ENCODE data around the gene CACUL1. TPM values are rescaled to one million over a fixed set of nuclear protein-coding genes. Genes with fewer than 3 reads are reported as not detected.
A peak's percentile ranks its signal among the peaks of the same experiment; 100 is the strongest.

The CACUL1 gene
- total RNA-seq, 1 donor from 2014 or later: 27.6 TPM

GRCh38 chr10:118710487-118710886 is 44.3 kb downstream of the CACUL1 start:
- Mint-ChIP-seq H3K9me3 (no peaks in the 10 kb centered on the region), H3K27me3 (no peaks in the 10 kb centered on the region), H3K4me1 (peaks cover 8% of the 10 kb centered on the region), H3K36me3 (ENCODE audit: low read depth) (peaks cover 15% of the 10 kb centered on the region), H3K27ac (no peak overlapping the region), H3K4me3 (no peak overlapping the region)
- intact Hi-C loops (cut with micrococcal nuclease): no loop called here
- DNase-seq: no peak

DNA sequence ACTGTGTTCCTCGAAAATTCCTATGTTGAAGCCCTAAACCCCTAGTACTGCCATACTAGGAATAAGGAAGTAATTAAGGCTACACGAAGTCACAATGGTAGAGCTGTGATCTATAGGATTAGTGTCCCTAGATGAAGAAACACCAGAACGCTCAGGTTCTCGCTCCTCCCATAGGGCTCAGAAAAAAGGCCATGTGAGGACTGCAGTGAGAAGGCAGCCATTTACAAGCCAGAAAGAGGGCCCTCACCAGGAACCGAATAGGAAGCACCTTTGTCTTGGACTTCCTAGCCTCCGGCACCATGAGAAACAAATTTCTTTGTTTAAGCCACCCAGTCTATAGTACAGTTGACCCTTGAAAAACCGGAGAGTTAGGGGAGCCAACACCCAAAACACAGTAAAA is 46.2 kb downstream of the CACUL1 start:
- H3K9me3 Mint-ChIP-seq: no peaks in the 10 kb centered on the region
- no peaks in the 10 kb centered on the region for H3K4me1 Mint-ChIP-seq
- H3K4me3 Mint-ChIP-seq: no peak overlapping the region
- peaks cover 15% of the 10 kb centered on the region for H3K36me3 Mint-ChIP-seq (ENCODE audit: low read depth)
- intact Hi-C loops (cut with micrococcal nuclease): no loop called here
- DNase-seq: no peak
- H3K27me3 Mint-ChIP-seq: no peaks in the 10 kb centered on the region
- no peak overlapping the region for H3K27ac Mint-ChIP-seq

GRCh38 chr10:118704711-118705110 is 50.1 kb downstream of the CACUL1 start:
- Mint-ChIP-seq H3K27me3 (no peaks in the 10 kb centered on the region), H3K36me3 (ENCODE audit: low read depth) (peaks cover 39% of the 10 kb centered on the region), H3K4me1 (peaks cover 15% of the 10 kb centered on the region), H3K27ac (no peak overlapping the region), H3K9me3 (no peaks in the 10 kb centered on the region), H3K4me3 (no peak overlapping the region)
- intact Hi-C loops (cut with micrococcal nuclease): no loop called here
- no peak for DNase-seq

DNA sequence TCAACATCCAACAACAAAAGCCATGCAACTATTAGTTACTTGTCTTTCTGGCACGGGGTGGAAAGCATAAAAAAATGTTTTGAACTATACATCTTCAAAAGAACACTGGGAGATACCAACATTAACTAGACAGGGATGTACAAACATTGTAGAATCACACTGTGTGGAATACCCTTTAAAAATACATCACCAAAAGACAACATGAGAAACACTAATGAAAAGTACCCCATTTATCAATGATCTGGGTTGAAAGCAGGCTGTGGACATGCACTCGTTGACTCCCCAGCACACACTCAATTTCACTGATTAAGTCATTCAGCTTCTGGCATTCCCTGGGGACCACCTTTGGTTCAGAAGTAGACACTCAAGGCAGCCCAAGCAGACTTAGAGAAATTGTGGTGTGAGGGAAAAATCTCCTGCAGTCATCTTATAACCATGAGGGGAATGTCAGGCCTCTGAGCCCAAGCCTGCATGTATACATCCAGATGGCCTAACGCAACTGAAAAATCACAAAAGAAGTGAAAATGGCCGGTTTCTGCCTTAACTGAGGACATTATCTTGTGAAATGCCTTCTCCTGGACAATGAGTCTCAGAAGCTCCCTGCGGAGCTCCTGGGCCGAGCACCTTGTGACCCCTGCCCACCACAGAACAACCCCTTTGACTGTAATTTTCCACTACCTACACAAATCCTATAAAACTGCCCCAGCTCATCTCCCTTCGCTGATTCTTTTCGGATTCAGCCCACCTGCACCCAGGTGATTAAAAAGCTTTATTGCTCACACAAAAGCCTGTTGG is 53.0 kb downstream of the CACUL1 start:
- Mint-ChIP-seq H3K4me1 (peaks cover 30% of the 10 kb centered on the region), H3K27ac (no peak overlapping the region), H3K36me3 (ENCODE audit: low read depth) (peaks cover 33% of the 10 kb centered on the region), H3K9me3 (no peaks in the 10 kb centered on the region), H3K4me3 (no peak overlapping the region), H3K27me3 (no peaks in the 10 kb centered on the region)
- intact Hi-C loops (cut with micrococcal nuclease): no loop called here
- no peak for DNase-seq

- peak overlapping the region; percentile 15 for H3K27ac Mint-ChIP-seq
- peaks cover 30% of the 10 kb centered on the region for H3K4me1 Mint-ChIP-seq
- H3K27me3 Mint-ChIP-seq: no peaks in the 10 kb centered on the region
- no peaks in the 10 kb centered on the region for H3K9me3 Mint-ChIP-seq
- H3K36me3 Mint-ChIP-seq (ENCODE audit: low read depth): peaks cover 28% of the 10 kb centered on the region
- intact Hi-C loops (cut with micrococcal nuclease): loop anchor here (1.0 to 2.0 kb wide), 2 partner anchors 57 to 480 kb away; partner anchors contain the start of gene PRDX3
- H3K4me3 Mint-ChIP-seq: peak overlapping the region; percentile 60
- peak; percentile 92 for DNase-seq
These were observed 56.3 kb downstream of the CACUL1 start for GRCh38 chr10:118698421-118698820.

DNA sequence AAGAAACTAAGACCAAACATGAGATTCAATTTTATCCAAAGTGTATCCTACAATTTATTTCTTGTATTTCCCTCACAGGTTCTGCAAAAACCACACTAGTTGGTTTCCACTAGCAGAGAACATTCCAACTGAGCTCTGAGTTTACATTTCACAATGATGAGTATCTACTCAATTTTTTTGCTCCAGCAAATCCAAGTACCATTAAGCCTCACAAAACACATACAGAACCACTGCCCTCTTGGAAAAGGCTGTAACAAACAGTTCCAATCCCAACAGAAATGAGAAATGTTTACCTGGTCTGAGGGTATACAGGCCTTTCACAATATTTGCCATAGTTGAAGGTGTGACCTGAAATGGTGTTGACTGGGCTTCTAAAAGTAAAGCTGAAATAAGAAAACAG is 59.9 kb downstream of the CACUL1 start:
- Mint-ChIP-seq H3K27ac (no peak overlapping the region), H3K36me3 (ENCODE audit: low read depth) (peaks cover 13% of the 10 kb centered on the region), H3K4me1 (peaks cover 16% of the 10 kb centered on the region), H3K4me3 (no peak overlapping the region), H3K9me3 (no peaks in the 10 kb centered on the region), H3K27me3 (no peaks in the 10 kb centered on the region)
- intact Hi-C loops (cut with micrococcal nuclease): no loop called here
- DNase-seq: no peak

GRCh38 chr10:118692872-118693271 is 61.9 kb downstream of the CACUL1 start:
- H3K27me3 Mint-ChIP-seq: no peaks in the 10 kb centered on the region
- intact Hi-C loops (cut with micrococcal nuclease): no loop called here
- peaks cover 20% of the 10 kb centered on the region for H3K36me3 Mint-ChIP-seq (ENCODE audit: low read depth)
- DNase-seq: peak; percentile 47
- no peaks in the 10 kb centered on the region for H3K9me3 Mint-ChIP-seq
- H3K4me3 Mint-ChIP-seq: no peak overlapping the region
- H3K4me1 Mint-ChIP-seq: peaks cover 1% of the 10 kb centered on the region
- H3K27ac Mint-ChIP-seq: no peak overlapping the region

GRCh38 chr10:118689070-118689858 is 65.5 kb downstream of the CACUL1 start:
- Mint-ChIP-seq H3K36me3 (ENCODE audit: low read depth) (peaks cover 31% of the 10 kb centered on the region), H3K27me3 (no peaks in the 10 kb centered on the region), H3K9me3 (no peaks in the 10 kb centered on the region), H3K27ac (no peak overlapping the region), H3K4me1 (no peaks in the 10 kb centered on the region), H3K4me3 (no peak overlapping the region)
- DNase-seq: peak; percentile 14
- intact Hi-C loops (cut with micrococcal nuclease): no loop called here

DNA sequence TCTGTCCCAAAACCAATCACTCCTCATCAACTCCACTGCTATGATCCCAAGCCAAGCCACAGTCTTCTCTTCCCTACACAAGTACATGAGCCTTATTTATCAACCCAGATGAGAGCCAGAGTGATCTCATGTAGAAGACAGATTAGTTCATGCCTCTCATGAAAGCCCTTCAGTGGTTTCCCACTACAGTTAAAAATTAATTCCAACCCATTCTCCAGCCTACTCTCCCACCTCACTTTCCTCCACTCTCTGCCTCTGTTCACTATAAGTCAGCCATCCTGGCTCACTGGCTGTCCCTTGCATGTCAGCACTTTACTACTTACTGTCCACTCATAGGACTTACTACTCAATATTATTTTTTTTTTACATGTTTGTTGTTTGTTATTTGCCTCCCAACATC is 67.3 kb downstream of the CACUL1 start:
- Mint-ChIP-seq H3K36me3 (ENCODE audit: low read depth) (peaks cover 29% of the 10 kb centered on the region), H3K4me1 (no peaks in the 10 kb centered on the region), H3K9me3 (no peaks in the 10 kb centered on the region), H3K27ac (no peak overlapping the region), H3K27me3 (no peaks in the 10 kb centered on the region), H3K4me3 (no peak overlapping the region)
- DNase-seq: no peak
- intact Hi-C loops (cut with micrococcal nuclease): no loop called here

DNA sequence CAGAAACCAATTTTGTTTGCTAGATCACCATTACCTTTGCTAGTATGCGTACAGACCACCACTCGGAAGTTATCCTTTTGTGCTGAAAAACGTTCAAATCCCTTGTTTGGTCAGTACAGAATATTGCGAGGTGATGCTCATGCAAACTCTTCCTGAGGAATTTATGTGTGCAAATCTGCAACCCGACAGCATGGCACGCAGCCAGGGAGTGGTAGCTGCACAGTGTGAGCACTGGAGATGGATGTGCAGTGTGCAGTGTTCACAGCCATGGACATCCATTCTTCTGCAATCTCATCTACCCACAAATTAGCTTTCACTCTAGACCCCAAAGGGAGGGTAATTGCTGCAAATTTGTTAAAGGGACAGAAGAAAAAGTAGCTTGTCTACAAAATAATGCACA is 72.2 kb downstream of the CACUL1 start:
- Mint-ChIP-seq H3K4me1 (peaks cover 4% of the 10 kb centered on the region), H3K27me3 (no peaks in the 10 kb centered on the region), H3K9me3 (no peaks in the 10 kb centered on the region), H3K27ac (no peak overlapping the region), H3K36me3 (ENCODE audit: low read depth) (peaks cover 25% of the 10 kb centered on the region), H3K4me3 (no peak overlapping the region)
- intact Hi-C loops (cut with micrococcal nuclease): no loop called here
- DNase-seq: no peak

GRCh38 chr10:118680197-118680596 is 74.6 kb downstream of the CACUL1 start:
- no peak for DNase-seq
- Mint-ChIP-seq H3K36me3 (ENCODE audit: low read depth) (peaks cover 14% of the 10 kb centered on the region), H3K9me3 (no peaks in the 10 kb centered on the region), H3K27me3 (no peaks in the 10 kb centered on the region), H3K4me3 (no peak overlapping the region), H3K4me1 (peaks cover 4% of the 10 kb centered on the region), H3K27ac (no peak overlapping the region)
- intact Hi-C loops (cut with micrococcal nuclease): no loop called here

- intact Hi-C loops (cut with micrococcal nuclease): no loop called here
- Mint-ChIP-seq H3K27ac (no peak overlapping the region), H3K4me1 (no peaks in the 10 kb centered on the region), H3K9me3 (no peaks in the 10 kb centered on the region), H3K27me3 (no peaks in the 10 kb centered on the region), H3K36me3 (ENCODE audit: low read depth) (peaks cover 5% of the 10 kb centered on the region), H3K4me3 (no peak overlapping the region)
- DNase-seq: no peak
These were observed 80.4 kb downstream of the CACUL1 start for GRCh38 chr10:118674226-118674919.

DNA sequence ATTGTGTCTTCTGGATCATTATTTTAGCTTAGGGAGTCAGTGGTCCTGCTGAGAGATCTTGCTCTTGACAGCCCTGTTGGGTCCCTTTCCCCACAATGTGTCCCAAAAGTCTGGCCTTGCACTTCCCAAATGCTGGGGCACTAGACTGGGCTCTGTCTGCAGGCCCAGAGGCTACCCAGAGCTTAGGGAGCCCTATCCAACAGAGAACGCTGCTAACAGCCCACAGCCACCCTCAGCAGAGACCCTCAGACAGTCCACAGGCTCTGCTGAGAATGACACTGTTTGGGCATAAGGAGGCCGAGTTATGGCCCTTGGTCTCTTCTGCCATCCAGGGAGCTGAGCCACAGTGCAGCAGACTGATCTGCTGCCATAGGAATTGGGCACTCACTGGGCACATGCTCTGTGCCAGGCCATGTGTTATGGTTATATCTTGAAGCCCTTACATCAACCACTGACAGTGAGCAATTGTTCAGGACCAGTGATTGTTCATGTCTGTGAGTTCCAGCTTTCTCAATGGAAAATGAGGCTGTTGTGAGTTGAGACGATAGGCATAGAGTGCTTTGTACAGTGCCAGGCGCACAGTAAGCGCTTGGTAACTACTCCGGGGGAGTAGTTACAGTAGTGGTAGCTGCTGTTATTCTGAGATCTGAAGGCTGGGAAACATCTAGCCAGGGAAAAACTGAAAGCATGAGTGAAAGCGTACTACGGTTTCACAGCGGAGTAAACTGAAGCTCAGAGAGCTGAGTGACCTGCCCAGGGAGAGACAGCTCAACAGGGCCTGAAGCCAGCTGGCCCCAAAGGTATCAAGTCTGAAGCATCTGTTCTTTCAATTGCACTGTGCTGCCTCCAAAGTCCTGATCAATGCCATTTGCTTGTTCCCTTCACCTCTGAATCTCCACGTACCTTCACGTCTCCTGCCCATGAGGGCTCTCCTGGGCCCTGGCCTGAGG is 81.7 kb downstream of the CACUL1 start:
- Mint-ChIP-seq H3K4me1 (no peaks in the 10 kb centered on the region), H3K27ac (no peak overlapping the region), H3K27me3 (no peaks in the 10 kb centered on the region), H3K4me3 (no peak overlapping the region), H3K9me3 (no peaks in the 10 kb centered on the region), H3K36me3 (ENCODE audit: low read depth) (peaks cover 5% of the 10 kb centered on the region)
- intact Hi-C loops (cut with micrococcal nuclease): no loop called here
- no peak for DNase-seq

Data from activated CD4-positive, alpha-beta T cell treated with anti-CD3 and anti-CD28 coated beads, Interleukin-2, amount 10 ng/mL, durations not matched to agents 24 days and 14 days (primary cell).